Neutrophil (primary cell): ENCODE data around the gene DCDC1.

Experiments used
- H3K27ac ChIP-seq: fragments of 200-600 bp; sonication (generic); 2 replicates; pipeline ENCODE4 v1.5.1; 2016; ENCODE audit warnings: mild to moderate bottlenecking, moderate library complexity
- H3K27me3 ChIP-seq: fragments of 200-600 bp; sonication (generic); 2 replicates; pipeline ENCODE4 v1.6.0; 2016; ENCODE audit warnings: mild to moderate bottlenecking
- H3K36me3 ChIP-seq: fragments of 200-600 bp; sonication (generic); 2 replicates; pipeline ENCODE4 v1.5.1; 2017
- H3K4me1 ChIP-seq, 2 experiments: fragments of 200-600 bp in 1 of 2; sonication (generic) in 1 of 2; 1 replicate in 1 of 2; 2 replicates in 1 of 2; pipeline versions ENCODE4 v1.5.1 to v1.6.1; 2013 to 2016; ENCODE audit warnings: low read depth in 1 of 2, low read length in 1 of 2, mild to moderate bottlenecking in 1 of 2, moderate library complexity in 1 of 2; ENCODE audit not compliant: control insufficient read depth in 1 of 2, insufficient read depth in 1 of 2
- H3K4me3 ChIP-seq, 2 experiments: fragments of 200-600 bp in 1 of 2; sonication (generic) in 1 of 2; 1 replicate in 1 of 2; 2 replicates in 1 of 2; pipeline ENCODE4 v1.5.1; 2013 to 2016; ENCODE audit warnings: low read depth in 1 of 2, low read length in 1 of 2, mild to moderate bottlenecking in 1 of 2, moderate library complexity in 1 of 2
- H3K9me3 ChIP-seq: fragments of 200-600 bp; sonication (generic); 2 replicates; pipeline ENCODE4 v1.5.1; 2016
- TF ChIP-seq, protein P1 (sequence below): fragments of 200-600 bp; sonication (generic); IDR thresholded peaks from 2 replicates; pipeline ENCODE4 v1.5.1; 2016; ENCODE audit warnings: antibody characterized with exemption

The DCDC1 gene

DNA sequence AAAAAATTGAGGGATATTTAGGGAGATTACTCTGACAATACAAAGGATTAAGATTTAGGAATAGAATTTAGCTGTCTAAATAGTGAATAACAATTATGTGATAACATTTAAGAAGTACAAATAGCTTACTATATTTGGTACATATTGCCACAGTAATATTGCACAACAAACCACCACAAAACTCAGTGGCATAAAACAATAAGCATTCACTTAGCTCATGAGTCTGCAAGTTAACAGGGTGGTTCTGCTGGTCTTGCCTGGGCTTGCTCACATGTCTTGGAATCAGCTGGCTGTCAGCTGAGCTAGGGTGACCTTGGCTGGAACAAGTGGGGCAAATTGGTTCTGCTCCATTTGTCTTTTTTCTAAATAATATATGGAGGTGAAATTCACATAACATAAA lies 115.1 kb downstream of the DCDC1 start:
- no peak overlapping the region for H3K4me3 ChIP-seq
- H3K36me3 ChIP-seq: no peaks in the 10 kb centered on the region
- TF ChIP-seq, protein P1, sequence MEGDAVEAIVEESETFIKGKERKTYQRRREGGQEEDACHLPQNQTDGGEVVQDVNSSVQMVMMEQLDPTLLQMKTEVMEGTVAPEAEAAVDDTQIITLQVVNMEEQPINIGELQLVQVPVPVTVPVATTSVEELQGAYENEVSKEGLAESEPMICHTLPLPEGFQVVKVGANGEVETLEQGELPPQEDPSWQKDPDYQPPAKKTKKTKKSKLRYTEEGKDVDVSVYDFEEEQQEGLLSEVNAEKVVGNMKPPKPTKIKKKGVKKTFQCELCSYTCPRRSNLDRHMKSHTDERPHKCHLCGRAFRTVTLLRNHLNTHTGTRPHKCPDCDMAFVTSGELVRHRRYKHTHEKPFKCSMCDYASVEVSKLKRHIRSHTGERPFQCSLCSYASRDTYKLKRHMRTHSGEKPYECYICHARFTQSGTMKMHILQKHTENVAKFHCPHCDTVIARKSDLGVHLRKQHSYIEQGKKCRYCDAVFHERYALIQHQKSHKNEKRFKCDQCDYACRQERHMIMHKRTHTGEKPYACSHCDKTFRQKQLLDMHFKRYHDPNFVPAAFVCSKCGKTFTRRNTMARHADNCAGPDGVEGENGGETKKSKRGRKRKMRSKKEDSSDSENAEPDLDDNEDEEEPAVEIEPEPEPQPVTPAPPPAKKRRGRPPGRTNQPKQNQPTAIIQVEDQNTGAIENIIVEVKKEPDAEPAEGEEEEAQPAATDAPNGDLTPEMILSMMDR: no peak
- H3K27ac ChIP-seq: no peak overlapping the region
- H3K9me3 ChIP-seq: no peaks in the 10 kb centered on the region
- H3K27me3 ChIP-seq: no peaks in the 10 kb centered on the region
- H3K4me1 ChIP-seq: no peaks in the 10 kb centered on the region

DNA sequence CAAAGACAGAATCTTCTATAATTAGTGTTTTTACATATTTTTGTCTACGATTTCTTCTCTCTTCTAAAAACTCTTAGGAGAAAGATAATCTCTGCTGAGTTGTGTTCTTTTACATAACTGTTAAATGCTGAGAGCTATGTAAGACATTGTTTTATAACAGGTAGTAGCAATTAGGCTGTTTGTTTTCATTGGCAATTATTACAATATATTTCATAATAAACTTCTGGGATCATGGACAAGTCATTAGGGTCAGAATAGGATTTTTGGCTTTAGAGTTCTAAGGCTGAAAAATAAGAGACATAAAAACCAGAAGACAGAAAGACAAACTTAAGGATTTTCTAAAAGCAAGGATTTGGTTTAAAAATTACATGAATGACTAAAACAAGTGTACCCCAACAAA lies 120.8 kb downstream of the DCDC1 start:
- H3K27me3 ChIP-seq: no peaks in the 10 kb centered on the region
- no peaks in the 10 kb centered on the region for H3K4me1 ChIP-seq
- TF ChIP-seq, protein P1: no peak
- no peak overlapping the region for H3K4me3 ChIP-seq
- H3K9me3 ChIP-seq: no peaks in the 10 kb centered on the region
- H3K36me3 ChIP-seq: no peaks in the 10 kb centered on the region
- no peak overlapping the region for H3K27ac ChIP-seq

DNA sequence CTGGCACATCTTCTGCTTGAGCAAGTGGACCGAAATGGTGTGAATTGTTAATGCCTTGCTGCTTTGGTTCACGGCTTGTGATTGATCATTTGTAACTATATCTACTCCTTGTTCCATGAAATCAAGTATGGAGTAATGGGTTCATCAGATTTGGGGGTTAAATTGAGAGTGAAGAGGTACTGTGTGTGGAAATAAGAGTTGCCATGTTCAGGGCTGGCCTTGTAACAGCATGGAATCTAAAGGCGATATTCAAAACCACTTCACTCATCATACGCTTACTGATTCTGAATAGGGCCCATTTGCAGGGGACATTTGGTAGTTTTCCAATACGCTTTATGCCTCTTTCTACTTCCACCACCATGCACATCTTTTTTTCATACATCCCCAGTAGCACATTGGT lies 122.2 kb downstream of the DCDC1 start:
- no peaks in the 10 kb centered on the region for H3K27me3 ChIP-seq
- TF ChIP-seq, protein P1: no peak
- H3K27ac ChIP-seq: no peak overlapping the region
- no peaks in the 10 kb centered on the region for H3K9me3 ChIP-seq
- no peaks in the 10 kb centered on the region for H3K36me3 ChIP-seq
- H3K4me3 ChIP-seq: no peak overlapping the region
- no peaks in the 10 kb centered on the region for H3K4me1 ChIP-seq

DNA sequence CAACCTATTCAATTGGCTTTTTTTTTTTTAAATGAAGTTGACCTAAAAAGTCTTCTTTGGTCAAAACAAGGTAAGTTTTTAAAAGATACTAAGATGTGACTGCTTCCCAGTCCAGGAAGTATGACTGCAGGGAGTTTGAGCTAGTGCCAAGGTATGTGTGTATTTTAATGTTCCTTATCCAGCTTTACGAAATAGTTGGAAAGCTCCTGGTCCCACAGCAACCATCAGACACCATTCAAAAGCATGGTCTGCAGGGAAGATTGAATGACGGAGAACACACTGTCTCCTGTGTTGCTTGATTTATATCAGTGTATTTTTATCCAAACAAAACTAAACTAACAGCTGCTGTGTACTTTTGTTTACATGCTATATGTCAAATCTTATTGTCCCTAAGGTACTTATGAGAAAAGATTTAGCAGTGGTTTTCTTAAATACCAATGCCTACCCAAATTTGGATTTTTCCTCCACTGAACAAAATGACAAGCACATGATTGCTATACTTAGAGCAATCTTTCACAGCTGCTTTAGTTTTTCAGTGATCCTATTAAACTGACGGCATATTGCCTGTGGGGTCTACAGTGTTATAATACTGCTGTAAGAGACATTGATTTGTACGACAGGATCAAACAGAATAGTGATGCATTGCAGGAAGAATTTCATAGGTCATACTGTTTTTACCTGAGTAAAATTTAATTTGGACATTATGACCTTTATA lies 122.9 kb downstream of the DCDC1 start:
- TF ChIP-seq, protein P1: no peak
- Histone ChIP-seq H3K27me3 (no peaks in the 10 kb centered on the region), H3K4me1 (no peaks in the 10 kb centered on the region), H3K4me3 (no peak overlapping the region), H3K27ac (no peak overlapping the region), H3K36me3 (no peaks in the 10 kb centered on the region), H3K9me3 (no peaks in the 10 kb centered on the region)

DNA sequence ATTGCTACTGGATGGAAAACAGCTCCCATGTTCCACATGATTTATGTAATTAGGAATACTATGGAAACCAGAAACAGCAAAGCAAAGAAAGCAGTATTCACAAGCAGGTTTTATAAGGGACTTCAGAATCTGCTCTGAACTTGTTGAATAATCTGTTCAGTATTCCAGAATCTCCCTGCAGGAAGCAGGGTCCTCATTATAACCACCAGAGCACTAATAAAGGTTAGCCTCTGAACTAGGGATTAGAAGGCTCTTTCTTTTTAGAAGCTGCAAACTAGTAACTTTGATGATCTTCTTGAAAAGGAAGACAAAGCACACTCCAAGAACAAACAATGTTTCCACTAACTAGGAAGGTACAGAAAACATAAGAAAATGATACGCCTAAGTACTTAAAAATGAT lies 125.8 kb downstream of the DCDC1 start:
- no peak overlapping the region for H3K4me3 ChIP-seq
- H3K27ac ChIP-seq: no peak overlapping the region
- no peaks in the 10 kb centered on the region for H3K36me3 ChIP-seq
- H3K27me3 ChIP-seq: no peaks in the 10 kb centered on the region
- H3K4me1 ChIP-seq: no peaks in the 10 kb centered on the region
- TF ChIP-seq, protein P1: no peak
- H3K9me3 ChIP-seq: no peaks in the 10 kb centered on the region
